VCaP (cell line): ENCODE results near the gene GRIK5.
A peak's percentile ranks its signal among the peaks of the same experiment; 100 is the strongest.

ENCODE experiments used
- H3K27ac ChIP-seq: fragments of 450-650 bp; 2 replicates; pipeline ENCODE4 v1.5.1; 2017
- TF ChIP-seq, protein P1 (sequence below): fragments of 450-650 bp; conservative IDR thresholded peaks from 2 replicates; pipeline ENCODE4 v1.5.1; 2017; ENCODE audit warnings: mild to moderate bottlenecking, moderate library complexity

Gene GRIK5

DNA sequence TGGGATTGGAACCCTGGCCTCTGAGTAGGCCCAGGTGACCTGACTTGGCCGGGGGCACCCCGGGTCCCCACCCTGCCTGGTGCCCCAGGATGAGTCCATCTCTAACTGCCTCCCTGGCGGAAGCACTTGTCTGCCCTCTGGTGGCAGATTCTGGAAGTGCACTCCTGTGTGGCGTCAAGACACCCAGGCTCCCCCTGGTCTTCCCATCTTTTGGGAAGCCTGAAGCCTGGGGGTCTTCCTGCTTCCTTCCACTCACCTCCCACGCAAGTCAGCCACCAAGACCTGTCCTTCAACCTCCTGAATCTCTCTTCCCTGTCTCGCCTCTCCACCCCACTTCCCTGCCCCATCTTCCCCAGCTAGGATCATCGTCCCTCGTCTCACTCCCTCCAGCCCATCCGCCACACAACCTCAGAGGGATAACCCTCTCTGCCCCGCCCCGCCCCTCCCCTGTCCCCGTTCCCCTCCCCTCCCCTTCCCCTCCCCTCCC is 118.3 kb downstream of the GRIK5 start:
- TF ChIP-seq, protein P1, sequence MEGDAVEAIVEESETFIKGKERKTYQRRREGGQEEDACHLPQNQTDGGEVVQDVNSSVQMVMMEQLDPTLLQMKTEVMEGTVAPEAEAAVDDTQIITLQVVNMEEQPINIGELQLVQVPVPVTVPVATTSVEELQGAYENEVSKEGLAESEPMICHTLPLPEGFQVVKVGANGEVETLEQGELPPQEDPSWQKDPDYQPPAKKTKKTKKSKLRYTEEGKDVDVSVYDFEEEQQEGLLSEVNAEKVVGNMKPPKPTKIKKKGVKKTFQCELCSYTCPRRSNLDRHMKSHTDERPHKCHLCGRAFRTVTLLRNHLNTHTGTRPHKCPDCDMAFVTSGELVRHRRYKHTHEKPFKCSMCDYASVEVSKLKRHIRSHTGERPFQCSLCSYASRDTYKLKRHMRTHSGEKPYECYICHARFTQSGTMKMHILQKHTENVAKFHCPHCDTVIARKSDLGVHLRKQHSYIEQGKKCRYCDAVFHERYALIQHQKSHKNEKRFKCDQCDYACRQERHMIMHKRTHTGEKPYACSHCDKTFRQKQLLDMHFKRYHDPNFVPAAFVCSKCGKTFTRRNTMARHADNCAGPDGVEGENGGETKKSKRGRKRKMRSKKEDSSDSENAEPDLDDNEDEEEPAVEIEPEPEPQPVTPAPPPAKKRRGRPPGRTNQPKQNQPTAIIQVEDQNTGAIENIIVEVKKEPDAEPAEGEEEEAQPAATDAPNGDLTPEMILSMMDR: peak; percentile 98
- H3K27ac ChIP-seq: no peak overlapping the region
